GM19043 (cell line): ENCODE results near the gene AACS.
"Not testable (repeated sequence)": the region's sequence is repeated elsewhere in the genome, so short reads cannot be mapped to it uniquely, and the experiment has no call there.

ENCODE experiments used
- ATAC-seq: cut with Tn5 transposase; IDR thresholded peaks from one replicate; pipeline ENCODE4 v1.9.1; 2021; ENCODE audit warnings: low read depth; ENCODE audit not compliant: unreplicated experiment

The AACS gene

DNA sequence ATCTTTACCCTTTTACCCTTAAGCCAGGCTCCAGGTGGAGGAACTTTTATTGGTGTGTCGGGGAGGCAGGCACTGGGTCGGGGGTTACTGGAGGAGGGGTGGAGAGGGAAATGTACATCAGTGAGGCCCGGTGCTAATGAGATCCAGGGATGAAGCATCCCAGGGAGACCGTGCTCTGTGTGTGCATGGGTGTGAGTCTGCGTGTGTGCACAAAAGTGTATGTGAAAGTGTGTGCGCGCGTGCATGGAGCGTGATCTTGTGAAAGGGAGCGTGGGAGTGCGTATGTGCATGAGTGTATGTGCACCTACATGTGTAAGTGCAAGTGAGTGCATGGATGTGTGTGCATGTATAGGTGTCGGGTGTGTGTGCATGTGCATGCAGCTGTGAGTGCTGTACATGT, 55.3 kb downstream of the AACS start:
- ATAC-seq: no peak

DNA sequence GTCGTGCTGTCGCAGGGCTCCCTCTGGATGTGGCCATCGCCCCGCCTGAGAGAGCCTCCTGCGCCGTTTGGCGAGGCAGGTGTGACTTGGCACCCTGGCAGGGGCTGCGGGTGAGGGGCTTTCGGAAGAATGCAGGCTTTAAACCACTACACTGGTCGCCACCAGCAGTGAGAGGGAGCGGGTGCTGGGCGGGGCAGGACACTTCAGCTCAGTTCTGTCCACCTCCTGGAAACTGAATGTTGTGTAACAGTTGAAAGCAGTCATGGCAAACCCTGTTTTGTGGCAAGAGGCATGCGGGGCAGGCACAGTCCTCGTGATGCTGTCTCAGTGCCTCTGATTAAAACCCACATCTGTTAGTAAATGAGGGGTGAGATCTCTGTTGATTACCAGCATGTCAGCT, 55.9 kb downstream of the AACS start:
- ATAC-seq: no peak

- ATAC-seq: no peak
Observed at GRCh38 chr12:125122668-125123067, 57.4 kb downstream of the AACS start.

DNA sequence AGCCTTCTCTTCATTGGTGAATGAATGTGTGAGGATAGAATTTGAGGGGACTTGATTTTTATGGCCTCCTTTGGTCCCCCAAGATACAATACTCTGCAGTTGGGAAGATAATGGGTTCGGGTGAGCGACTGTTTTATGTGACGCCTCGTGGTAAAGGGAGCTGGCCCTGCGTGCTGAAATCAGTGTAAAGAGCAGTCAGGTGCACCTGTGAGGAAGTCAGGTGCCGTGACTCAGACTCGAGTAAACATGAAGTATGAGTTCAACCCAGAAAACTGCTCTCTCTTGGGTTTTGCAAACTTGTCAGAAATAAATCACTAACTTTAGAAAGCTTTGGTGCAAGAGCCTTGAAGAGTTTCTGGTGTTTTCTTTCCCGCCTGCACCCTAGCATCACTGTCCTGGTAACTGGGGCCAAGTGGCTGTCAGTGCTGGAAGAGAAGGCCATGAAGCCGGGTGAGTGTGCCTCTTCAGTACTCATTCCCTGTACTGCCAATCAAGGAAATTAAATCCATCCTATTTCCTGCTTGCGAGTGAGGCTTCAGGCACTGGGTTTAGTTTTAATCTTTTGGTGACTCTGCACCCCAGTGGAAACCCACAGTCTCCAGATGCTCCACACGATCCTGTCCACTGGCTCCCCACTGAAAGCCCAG, 59.2 kb downstream of the AACS start:
- no peak for ATAC-seq

DNA sequence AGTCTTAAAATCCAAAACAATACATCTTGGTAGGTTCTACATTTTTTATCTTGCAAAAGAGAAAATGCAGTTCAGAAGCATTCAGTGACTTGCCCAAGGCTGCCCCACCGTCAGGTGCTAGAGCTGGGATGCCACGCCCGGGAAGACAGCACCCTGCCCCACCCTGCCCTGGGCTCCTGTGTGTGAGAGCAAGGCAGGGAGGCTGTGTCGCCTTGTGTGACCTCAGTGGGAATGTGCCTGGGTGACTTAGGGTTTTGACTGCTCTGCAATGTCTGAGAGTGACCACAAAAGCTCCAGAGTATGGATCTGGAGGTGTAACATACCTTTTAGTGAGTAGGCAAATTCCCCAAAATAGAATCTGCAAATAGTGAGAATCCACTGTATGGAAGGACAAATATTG, 60.0 kb downstream of the AACS start:
- ATAC-seq: no peak

- ATAC-seq: no peak
Observed at GRCh38 chr12:125128439-125129178, 63.4 kb downstream of the AACS start.

DNA sequence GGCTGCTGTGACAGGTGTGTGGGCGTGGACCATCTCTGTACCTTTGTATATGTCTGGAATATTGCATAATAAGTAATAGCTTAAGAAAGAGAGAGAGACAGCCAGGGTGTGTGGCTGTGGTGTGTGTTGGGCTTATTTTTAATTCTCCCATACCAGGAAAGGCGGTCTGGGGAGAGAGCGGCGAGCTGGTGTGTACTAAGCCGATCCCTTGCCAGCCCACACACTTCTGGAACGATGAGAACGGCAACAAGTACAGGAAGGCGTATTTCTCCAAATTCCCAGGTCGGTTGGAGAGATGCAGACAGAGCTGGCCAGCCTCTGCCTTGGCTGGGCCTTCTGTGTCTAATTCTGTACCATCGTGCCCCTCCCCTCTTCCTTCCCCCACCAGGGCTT, 63.9 kb downstream of the AACS start:
- no peak for ATAC-seq

DNA sequence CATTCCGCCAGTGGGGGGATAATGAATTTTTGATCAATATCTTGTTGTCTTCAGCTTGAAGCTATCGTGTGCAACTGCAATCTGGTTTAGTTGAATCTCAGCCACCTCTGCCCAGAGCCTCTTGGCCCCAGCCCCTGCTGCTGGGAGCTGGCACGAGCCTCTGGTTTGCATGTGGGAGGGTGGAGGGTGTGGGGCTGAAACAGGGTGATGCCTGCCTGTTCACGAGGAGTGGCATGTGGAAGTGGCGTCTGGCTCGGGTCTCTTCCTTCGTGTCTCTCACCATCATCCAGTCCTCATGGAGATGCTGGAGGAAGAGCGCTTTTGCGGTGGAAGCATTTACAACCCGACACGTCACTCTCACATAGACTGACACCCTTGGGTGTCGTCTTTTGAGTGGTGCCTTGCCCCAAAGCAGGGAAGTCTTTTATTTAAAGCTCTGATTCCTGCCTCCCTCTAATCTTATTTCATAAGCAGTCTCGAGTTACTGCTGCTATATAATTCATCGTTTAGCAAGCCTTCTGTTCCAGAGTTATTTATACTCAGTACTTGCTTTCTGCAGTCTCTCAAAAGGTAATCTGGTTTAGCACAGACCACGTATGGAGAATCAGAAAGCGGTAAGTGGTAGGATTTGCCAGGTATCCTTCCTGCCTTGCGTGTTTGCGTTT, 64.5 kb downstream of the AACS start:
- ATAC-seq: no peak

- no peak for ATAC-seq
Observed at GRCh38 chr12:125131958-125132357, 66.7 kb downstream of the AACS start.

DNA sequence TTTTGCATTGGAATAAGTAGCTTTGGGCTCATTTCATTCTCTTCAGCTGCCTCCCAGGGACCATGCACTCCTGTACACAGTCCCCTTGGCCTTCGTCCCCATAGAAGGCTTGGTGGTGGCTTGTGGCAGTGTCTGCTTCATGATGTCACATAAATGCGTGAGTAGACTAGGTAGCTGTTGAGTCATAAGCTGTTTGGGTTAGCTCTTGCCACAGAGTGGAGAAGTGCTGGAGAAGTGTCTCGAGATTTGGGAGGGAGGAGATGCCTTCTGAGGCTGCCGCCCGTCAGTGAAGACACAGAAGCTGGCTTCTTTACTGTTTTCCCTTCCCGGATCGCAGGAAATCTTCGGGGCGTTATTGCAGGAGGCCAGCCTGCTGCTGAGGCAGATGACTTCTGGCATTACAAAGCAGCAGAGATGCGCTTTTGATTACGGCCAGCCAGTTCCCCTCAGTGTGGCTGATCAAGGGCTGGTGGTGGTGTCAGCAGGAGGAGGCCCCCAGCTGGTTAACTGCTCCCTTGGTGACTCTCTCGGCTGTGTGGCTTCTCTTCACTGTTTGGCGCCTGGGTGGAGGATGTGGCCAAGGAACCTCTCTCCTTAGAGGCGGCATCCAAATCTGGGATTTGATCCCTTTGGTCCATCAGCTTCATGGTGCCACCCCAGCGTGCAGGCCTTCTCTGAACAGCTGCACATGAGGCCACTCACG, 67.6 kb downstream of the AACS start:
- no peak for ATAC-seq

DNA sequence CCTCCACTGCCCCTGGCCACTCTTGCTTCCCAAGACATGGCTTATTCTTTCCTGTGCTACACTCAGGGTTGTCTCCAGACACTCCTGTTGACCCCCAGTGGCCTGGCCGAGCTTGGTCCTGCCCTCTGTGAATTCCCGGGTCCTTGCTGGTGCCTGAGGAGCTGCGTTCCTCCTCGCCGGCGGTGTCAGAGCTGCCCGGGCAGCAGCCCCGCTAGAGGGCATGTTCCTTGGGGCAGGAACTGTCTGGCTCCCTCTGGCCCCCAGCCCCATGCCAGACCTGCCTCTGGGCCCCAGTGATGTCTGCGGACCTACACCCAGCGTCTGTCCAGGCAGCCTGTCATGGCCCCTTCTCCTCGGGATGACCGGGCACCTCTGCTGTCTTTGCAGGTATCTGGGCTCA, 68.4 kb downstream of the AACS start:
- ATAC-seq: no peak

- ATAC-seq: no peak
Observed at GRCh38 chr12:125134576-125134975, 69.3 kb downstream of the AACS start.

DNA sequence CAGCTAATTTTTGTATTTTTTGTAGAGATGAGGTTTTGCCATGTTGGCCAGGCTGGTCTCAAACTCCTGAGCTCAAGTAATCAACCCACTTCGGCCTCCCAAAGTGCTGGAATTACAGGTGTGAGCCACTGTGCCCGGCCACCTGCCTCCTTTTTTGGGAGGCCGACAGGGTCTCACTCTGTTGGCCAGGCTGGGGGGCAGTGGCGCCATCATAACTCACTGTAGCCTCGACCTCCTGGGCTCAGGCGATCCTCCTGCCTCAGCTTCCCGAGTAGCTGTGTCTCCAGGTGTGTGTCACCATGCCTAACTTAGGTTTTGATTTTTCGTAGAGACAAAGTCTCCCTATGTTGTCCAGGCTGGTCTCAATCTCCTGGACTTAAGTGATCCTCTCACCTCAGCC, 70.7 kb downstream of the AACS start:
- no peak for ATAC-seq

- ATAC-seq: no peak
Observed at GRCh38 chr12:125136702-125137101, 71.5 kb downstream of the AACS start.

DNA sequence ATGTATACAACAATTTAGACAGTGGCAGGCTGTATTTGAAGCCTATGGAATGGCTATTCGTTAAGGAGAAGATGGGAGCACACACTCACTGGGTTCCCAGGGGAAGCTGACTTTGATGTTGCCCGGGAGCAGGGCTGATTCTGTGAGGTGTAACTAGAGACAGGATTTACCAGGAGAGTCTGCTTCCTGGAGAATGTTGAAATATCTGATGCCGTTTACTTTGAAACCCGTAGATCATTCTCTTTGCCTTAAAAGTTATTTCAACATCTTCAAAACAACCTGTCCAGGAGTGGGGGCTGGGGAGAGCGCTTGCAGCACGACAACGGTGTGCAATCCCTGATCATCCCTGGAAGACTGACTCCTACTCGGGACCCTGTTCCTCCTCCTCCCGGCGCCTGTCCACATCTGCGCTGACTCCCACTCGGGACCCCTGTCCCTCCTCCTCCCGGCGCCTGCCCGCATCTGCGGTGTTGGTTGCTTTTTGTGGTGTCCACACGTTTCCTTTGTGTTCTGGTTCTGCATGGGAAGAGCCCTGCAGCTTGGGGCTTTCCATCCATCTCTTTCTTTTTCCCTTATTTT, 72.6 kb downstream of the AACS start:
- no peak for ATAC-seq

- ATAC-seq: no peak
Observed at GRCh38 chr12:125140279-125141209, 75.3 kb downstream of the AACS start.

DNA sequence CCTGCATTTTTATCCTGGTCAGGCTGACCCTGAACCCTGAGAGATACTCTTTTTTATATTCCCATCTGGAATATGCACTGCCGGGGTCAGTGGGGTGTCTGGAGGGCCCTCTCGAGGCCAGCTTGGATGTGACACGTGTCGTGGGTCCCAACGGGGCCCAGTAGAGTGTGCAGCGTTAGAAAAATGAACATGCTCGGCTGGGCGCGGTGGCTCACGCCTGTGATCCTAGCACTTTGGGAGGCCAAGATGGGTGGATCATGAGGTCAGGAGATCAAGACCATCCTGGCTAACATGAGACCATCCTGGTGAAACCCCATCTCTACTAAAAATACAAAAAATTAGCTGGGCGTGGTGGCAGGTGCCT, 76.0 kb downstream of the AACS start:
- ATAC-seq: not testable (repeated sequence)

DNA sequence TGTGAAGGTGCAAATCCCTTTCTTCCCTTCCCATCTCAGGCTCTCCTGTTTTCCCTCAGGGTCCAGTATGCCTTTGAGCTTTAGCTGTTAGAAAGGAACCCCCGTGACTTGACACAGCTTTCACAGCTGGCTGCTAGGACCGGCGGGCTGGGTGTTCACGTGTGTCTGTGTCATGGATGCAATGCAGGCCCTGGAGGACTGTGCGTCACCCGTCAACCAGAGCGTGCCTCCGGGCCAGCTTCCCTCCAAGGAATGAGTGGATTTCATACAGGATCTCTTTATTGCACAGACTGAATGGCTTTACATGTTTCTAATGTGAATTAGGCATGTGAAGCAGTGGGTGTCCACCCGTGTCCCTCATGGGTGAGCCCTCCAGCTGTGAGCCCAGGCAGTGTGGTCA, 77.4 kb downstream of the AACS start:
- ATAC-seq: no peak

DNA sequence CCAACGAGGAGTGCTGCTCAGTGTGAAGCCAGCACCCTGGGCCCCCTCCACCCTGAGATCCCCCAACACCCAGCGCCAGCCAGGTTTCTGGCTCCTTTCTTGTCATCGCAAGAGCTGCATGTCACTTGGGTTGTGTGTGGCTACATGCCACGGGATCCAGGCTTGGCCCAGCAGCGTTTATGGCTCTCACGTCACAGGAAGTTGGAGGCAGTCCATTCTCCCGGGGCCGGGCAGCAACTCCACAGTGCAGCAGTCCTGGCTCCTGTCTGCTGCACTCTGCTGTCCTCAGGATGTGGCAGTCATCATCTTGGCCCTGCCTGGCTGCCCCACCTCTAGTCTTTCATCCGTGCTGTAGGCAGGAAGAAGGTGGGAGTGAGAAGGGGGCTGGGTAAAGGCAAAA, 78.3 kb downstream of the AACS start:
- ATAC-seq: no peak

GRCh38 chr12:125145196-125145595, 80.0 kb downstream of the AACS start:
- ATAC-seq: no peak
